GM08714 (cell line): ENCODE data around the gene SCFD2.

Source experiments
- H3K4me3 ChIP-seq: fragments of 200-500 bp; sonication (Bioruptor generic); 2 replicates; pipeline ENCODE4 v1.5.1; 2014; ENCODE audit warnings: mild to moderate bottlenecking, low read length, inconsistent platforms
- ZNF274 ChIP-seq: IDR thresholded peaks from 2 replicates; pipeline ENCODE4 v1.6.1; 2012; ENCODE audit warnings: mild to moderate bottlenecking, low read depth, low read length

Gene SCFD2

GRCh38 chr4:52939325-52939724 lies 426.5 kb downstream of the SCFD2 start:
- no peak for TF ChIP-seq ZNF274

GRCh38 chr4:52937829-52938228 lies 428.0 kb downstream of the SCFD2 start:
- no peak overlapping the region for H3K4me3 ChIP-seq
- TF ChIP-seq ZNF274: no peak

More at GRCh38 chr4:52939325-52939724, 426.5 kb downstream of the SCFD2 start:
- no peak overlapping the region for H3K4me3 ChIP-seq

- TF ChIP-seq ZNF274: no peak
Measured at GRCh38 chr4:52936729-52937128, 429.1 kb downstream of the SCFD2 start.

GRCh38 chr4:52935317-52935716 lies 430.5 kb downstream of the SCFD2 start:
- H3K4me3 ChIP-seq: no peak overlapping the region
- TF ChIP-seq ZNF274: no peak

More at GRCh38 chr4:52936729-52937128, 429.1 kb downstream of the SCFD2 start:
- H3K4me3 ChIP-seq: no peak overlapping the region

GRCh38 chr4:52933738-52934137 lies 432.1 kb downstream of the SCFD2 start:
- H3K4me3 ChIP-seq: no peak overlapping the region
- no peak for TF ChIP-seq ZNF274

- no peak for TF ChIP-seq ZNF274
- no peak overlapping the region for H3K4me3 ChIP-seq
Measured at GRCh38 chr4:52932591-52933470, 433.0 kb downstream of the SCFD2 start.

- TF ChIP-seq ZNF274: no peak
- H3K4me3 ChIP-seq: no peak overlapping the region
Measured at GRCh38 chr4:52931243-52931642, 434.6 kb downstream of the SCFD2 start.

- no peak for TF ChIP-seq ZNF274
- H3K4me3 ChIP-seq: no peak overlapping the region
Measured at GRCh38 chr4:52926196-52926974, 439.5 kb downstream of the SCFD2 start.

GRCh38 chr4:52925531-52925968 lies 440.3 kb downstream of the SCFD2 start:
- no peak for TF ChIP-seq ZNF274
- H3K4me3 ChIP-seq: no peak overlapping the region

GRCh38 chr4:52919461-52919860 lies 446.4 kb downstream of the SCFD2 start:
- no peak for TF ChIP-seq ZNF274

GRCh38 chr4:52917817-52918216 lies 448.0 kb downstream of the SCFD2 start:
- H3K4me3 ChIP-seq: no peak overlapping the region
- TF ChIP-seq ZNF274: no peak

More at GRCh38 chr4:52919461-52919860, 446.4 kb downstream of the SCFD2 start:
- no peak overlapping the region for H3K4me3 ChIP-seq

GRCh38 chr4:52915730-52916300 lies 450.0 kb downstream of the SCFD2 start:
- TF ChIP-seq ZNF274: no peak
- H3K4me3 ChIP-seq: no peak overlapping the region

- TF ChIP-seq ZNF274: no peak
- H3K4me3 ChIP-seq: no peak overlapping the region
Measured at GRCh38 chr4:52915191-52915590, 450.7 kb downstream of the SCFD2 start.

GRCh38 chr4:52914051-52914605 lies 451.7 kb downstream of the SCFD2 start:
- no peak for TF ChIP-seq ZNF274

GRCh38 chr4:52912608-52913007 lies 453.3 kb downstream of the SCFD2 start:
- no peak overlapping the region for H3K4me3 ChIP-seq
- no peak for TF ChIP-seq ZNF274

More at GRCh38 chr4:52914051-52914605, 451.7 kb downstream of the SCFD2 start:
- no peak overlapping the region for H3K4me3 ChIP-seq
